Fibroblast of the aortic adventitia (primary cell): ENCODE results near the gene MICOS13. TPM values are rescaled to one million over a fixed set of nuclear protein-coding genes. Genes with fewer than 3 reads are reported as not detected.
"Not testable (repeated sequence)": the region's sequence is repeated elsewhere in the genome, so short reads cannot be mapped to it uniquely, and the experiment has no call there.

Experiments used
- DNase-seq: peaks from one replicate; pipeline ENCODE4 v3.0.0-alpha.2; 2010; ENCODE audit warnings: low read depth
- H3K4me3 ChIP-seq: 2 replicates; pipeline ENCODE4 v1.5.1; 2011; ENCODE audit warnings: low read depth, mild to moderate bottlenecking, control low read depth, low read length, moderate library complexity
- total RNA-seq: library from RNA; depleted of rRNA; stranded (reverse); fragments of >200 nt; gene quantifications from 2 replicates; pipeline ENCODE4 v1.2.3, GENCODE V29; 2012; ENCODE audit warnings: low replicate concordance
- TF ChIP-seq, protein P1 (sequence below): IDR thresholded peaks from 2 replicates; pipeline ENCODE4 v1.5.1; 2011; ENCODE audit warnings: mild to moderate bottlenecking, low read length, control low read depth, inconsistent platforms; ENCODE audit not compliant: insufficient read depth

The MICOS13 gene
- total RNA-seq, 1 donor = 31.1 TPM

- no peak overlapping the region for H3K4me3 ChIP-seq
- TF ChIP-seq, protein P1, sequence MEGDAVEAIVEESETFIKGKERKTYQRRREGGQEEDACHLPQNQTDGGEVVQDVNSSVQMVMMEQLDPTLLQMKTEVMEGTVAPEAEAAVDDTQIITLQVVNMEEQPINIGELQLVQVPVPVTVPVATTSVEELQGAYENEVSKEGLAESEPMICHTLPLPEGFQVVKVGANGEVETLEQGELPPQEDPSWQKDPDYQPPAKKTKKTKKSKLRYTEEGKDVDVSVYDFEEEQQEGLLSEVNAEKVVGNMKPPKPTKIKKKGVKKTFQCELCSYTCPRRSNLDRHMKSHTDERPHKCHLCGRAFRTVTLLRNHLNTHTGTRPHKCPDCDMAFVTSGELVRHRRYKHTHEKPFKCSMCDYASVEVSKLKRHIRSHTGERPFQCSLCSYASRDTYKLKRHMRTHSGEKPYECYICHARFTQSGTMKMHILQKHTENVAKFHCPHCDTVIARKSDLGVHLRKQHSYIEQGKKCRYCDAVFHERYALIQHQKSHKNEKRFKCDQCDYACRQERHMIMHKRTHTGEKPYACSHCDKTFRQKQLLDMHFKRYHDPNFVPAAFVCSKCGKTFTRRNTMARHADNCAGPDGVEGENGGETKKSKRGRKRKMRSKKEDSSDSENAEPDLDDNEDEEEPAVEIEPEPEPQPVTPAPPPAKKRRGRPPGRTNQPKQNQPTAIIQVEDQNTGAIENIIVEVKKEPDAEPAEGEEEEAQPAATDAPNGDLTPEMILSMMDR = no peak
- no peak for DNase-seq
These were observed 27.6 kb upstream of the MICOS13 start for GRCh38 chr19:5707576-5708575.

DNA sequence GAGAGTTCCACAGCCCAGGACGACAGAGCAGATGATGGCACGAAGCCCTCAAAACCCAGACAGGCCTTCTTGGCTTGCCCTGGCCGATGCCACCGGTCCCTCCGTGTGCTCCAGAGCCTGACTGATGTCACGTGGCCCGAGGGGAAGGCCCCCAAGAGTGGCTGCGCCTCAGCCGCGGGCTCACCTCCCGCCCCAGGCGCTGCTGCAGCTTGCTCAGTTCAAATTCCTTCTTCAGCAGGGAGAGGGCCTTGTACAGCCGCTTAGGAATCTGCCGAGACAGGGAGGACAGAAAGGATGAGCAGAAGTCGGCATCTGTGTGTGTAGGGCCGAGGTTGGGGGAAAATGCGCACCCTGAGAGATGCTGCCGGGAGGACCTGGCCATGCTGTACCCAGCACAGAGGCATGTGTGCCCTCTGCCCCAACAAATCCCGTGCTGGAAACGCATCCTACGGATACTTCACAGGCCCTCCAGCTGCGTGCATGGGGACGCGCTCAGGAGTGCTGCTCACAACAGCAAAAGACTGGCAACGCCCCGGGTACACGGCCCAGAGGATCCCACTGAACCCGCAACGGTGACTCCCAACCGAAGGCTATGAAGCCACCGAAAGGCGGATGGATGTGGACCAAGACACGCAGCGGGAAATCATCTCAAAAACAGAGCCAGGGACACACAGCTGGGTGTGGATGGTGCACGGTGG is 26.7 kb upstream of the MICOS13 start:
- TF ChIP-seq, protein P1 = no peak
- no peak for DNase-seq

DNA sequence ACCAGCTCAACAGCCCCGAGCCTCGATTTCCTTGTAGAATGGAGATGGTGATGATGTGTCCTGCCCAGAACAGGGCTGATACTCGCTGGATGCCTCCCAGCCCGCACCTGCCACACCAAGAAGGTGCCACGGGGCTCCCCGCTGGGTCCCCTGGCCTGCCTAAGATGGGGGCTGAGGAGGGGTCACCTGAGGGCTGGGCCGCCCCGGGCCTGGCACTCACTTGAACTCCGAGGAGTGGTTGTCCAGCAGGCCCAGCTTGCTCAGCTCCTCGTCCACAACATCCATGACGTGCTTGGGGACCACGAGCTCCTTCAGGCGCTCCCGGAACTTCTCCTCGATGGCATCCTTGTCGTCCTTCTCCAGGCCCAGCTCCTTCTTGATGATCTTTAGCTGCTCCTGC is 25.2 kb upstream of the MICOS13 start:
- TF ChIP-seq, protein P1 = no peak
- no peak for DNase-seq
- no peak overlapping the region for H3K4me3 ChIP-seq

More for the DNA sequence above, 26.7 kb upstream of the MICOS13 start:
- H3K4me3 ChIP-seq = no peak overlapping the region

DNA sequence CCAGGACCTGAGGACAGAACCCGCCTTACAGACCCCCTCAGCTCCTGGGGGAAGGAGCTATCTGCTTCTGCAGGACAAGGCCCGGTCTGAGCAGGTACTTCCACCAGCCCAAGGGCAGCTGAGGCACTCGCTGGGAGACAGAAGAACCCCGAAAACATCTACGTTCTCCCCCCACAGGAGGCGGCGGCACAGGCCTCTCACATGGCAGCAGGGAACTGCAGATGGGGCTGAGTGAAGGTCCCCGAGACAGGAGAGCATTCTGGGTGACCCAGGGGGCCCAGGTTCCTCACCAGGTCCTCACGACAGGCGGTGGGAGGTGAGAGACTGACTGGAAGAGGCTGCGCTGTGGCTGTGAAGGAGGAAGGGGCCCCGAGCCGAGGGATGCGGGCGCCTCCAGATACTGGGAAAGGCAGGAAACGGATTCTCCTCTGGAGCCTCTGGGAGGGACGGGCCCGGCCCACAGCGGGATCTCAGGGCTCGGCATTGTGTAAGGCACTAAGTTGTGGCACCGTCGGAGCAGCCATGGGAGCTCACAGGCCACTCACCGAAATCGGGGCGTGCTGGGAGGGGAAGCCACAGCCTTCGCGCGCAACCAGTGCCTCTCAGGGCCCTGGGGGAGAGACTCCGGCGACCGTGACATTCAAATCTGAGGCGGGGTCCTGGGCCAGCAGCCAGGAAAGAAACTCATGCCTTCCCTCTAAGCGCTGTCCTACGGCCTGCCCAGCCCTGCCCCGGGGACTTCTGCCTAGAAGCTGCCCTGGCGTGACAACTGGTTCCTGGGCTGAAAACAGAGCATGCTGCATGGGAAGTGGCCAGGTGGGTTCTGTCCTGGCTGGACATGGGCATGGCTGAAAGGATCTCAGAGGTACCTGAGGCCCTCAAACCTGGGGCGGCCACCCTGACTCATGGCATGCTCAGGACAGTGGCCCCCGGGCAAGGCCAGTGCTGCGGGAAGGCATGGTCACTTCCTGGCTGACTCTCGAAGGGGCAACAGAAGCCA is 23.8 kb upstream of the MICOS13 start:
- no peak for DNase-seq
- TF ChIP-seq, protein P1 = no peak
- no peak overlapping the region for H3K4me3 ChIP-seq

DNA sequence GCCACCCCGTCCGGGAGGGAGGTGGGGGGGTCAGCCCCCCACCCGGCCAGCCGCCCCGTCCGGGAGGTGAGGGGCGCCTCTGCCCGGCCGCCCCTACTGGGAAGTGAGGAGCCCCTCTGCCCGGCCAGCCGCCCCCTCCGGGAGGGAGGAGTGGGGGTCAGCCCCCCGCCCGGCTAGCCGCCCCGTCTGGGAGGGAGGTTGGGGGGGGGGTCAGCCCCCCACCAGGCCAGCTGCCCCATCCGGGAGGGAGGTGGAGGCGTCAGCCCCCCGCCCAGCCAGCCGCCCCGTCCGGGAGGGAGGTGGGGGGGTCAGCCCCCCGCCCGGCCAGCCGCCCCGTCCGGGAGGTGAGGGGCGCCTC is 21.7 kb upstream of the MICOS13 start:
- H3K4me3 ChIP-seq, DNase-seq: not testable (repeated sequence)

DNA sequence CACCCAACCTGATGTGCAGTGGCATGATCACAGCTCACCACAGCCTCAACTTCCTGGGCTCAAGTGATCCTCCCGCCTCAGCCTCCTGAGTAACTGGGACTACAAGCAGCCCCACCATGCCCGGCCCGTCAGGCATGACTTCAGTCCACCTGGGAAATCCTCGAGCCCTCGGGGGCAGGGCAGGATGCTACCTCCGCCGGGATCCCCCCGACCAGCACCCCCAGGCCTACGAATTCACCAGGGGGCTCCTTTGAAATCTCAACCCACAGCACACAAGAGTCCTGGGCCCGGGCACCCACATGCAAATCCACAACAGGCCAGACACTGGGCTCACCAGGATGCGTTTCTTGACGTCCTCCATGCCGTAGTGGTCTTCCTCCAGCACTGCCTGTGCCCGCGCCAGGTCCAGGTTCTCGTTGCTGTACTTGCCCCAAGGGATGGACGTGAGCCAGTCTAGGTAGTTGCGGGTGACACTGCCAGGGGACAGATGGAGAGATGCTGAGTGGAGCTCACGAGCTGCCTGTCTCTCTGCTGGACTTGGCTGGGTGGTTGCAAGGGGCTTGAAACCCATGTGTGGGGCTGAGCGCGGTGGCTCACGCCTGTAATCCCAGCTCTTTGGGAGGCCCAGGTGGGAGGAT is 20.3 kb upstream of the MICOS13 start:
- no peak overlapping the region for H3K4me3 ChIP-seq
- TF ChIP-seq, protein P1 = no peak
- no peak for DNase-seq
